Neural progenitor cell (in vitro differentiated cells): ENCODE measurements around the gene CARD8. TPM values are rescaled to one million over a fixed set of nuclear protein-coding genes. Genes with fewer than 3 reads are reported as not detected.
"Not testable (repeated sequence)": the region's sequence is repeated elsewhere in the genome, so short reads cannot be mapped to it uniquely, and the experiment has no call there.

Source experiments
- DNase-seq: peaks from one replicate; pipeline ENCODE4 v3.0.0-alpha.2; 2016; ENCODE audit warnings: low spot score
- H2AFZ ChIP-seq: fragments of 200-600 bp; sonication (generic); replicated peaks from 2 replicates; pipeline ENCODE4 v1.6.1; 2016; ENCODE audit warnings: antibody characterized with exemption
- H3F3A ChIP-seq: fragments of 200-600 bp; sonication (generic); 2 replicates; pipeline ENCODE4 v1.6.1; 2016; ENCODE audit warnings: antibody characterized with exemption, low read depth
- H3K27ac ChIP-seq: fragments of 200-600 bp; sonication (generic); 2 replicates; pipeline ENCODE4 v1.5.1; 2016; ENCODE audit warnings: mild to moderate bottlenecking
- H3K27me3 ChIP-seq: fragments of 200-600 bp; sonication (generic); 2 replicates; pipeline ENCODE4 v1.6.1; 2016; ENCODE audit warnings: mild to moderate bottlenecking, moderate library complexity
- H3K36me3 ChIP-seq: fragments of 200-600 bp; sonication (generic); 2 replicates; pipeline ENCODE4 v1.5.1; 2016
- H3K4me1 ChIP-seq: fragments of 200-600 bp; sonication (generic); 2 replicates; pipeline ENCODE4 v1.6.1; 2016; ENCODE audit warnings: mixed run types
- H3K4me2 ChIP-seq: fragments of 200-600 bp; sonication (generic); 2 replicates; pipeline ENCODE4 v1.6.1; 2016
- H3K4me3 ChIP-seq: fragments of 200-600 bp; sonication (generic); 2 replicates; pipeline ENCODE4 v1.5.1; 2016
- H3K79me2 ChIP-seq: fragments of 200-600 bp; sonication (generic); 2 replicates; pipeline ENCODE4 v1.6.1; 2016; ENCODE audit warnings: low read depth
- H3K9ac ChIP-seq: fragments of 200-600 bp; sonication (generic); 2 replicates; pipeline ENCODE4 v1.6.1; 2016
- H3K9me3 ChIP-seq: fragments of 200-600 bp; sonication (generic); 2 replicates; pipeline ENCODE4 v1.5.1; 2016; ENCODE audit warnings: low read depth
- H4K20me1 ChIP-seq: fragments of 200-600 bp; sonication (generic); 2 replicates; pipeline ENCODE4 v1.6.1; 2016; ENCODE audit warnings: low read depth
- H3K27ac Mint-ChIP-seq: 3 replicates; pipeline ENCODE4 v1.8.0; 2021; ENCODE audit warnings: mixed read lengths
- H3K27me3 Mint-ChIP-seq: 2 replicates; pipeline ENCODE4 v1.8.0; 2022; ENCODE audit warnings: low read depth, mild to moderate bottlenecking, inconsistent platforms, moderate library complexity, mixed read lengths; ENCODE audit not compliant: insufficient read depth
- H3K36me3 Mint-ChIP-seq: 3 replicates; pipeline ENCODE4 v1.8.0; 2021; ENCODE audit warnings: mixed read lengths
- H3K4me1 Mint-ChIP-seq: 3 replicates; pipeline ENCODE4 v1.8.0; 2021; ENCODE audit warnings: mixed read lengths
- H3K4me3 Mint-ChIP-seq: 3 replicates; pipeline ENCODE4 v1.8.0; 2021; ENCODE audit warnings: mild to moderate bottlenecking, moderate library complexity, mixed read lengths
- H3K9me3 Mint-ChIP-seq: 3 replicates; pipeline ENCODE4 v1.8.0; 2020; ENCODE audit warnings: mixed read lengths
- CTCF ChIP-seq: fragments of 200-600 bp; sonication (generic); IDR thresholded peaks from 2 replicates; pipeline ENCODE4 v1.5.1; 2017; ENCODE audit warnings: antibody characterized with exemption, mild to moderate bottlenecking
- EZH2 ChIP-seq: fragments of 200-600 bp; sonication (generic); IDR thresholded peaks from 2 replicates; pipeline ENCODE4 v1.6.1; 2017; ENCODE audit warnings: antibody characterized with exemption, mild to moderate bottlenecking, moderate library complexity
- EZH2phosphoT487 ChIP-seq: fragments of 200-600 bp; sonication (generic); IDR thresholded peaks from 2 replicates; pipeline ENCODE4 v1.6.1; 2017; ENCODE audit warnings: antibody characterized with exemption
- total RNA-seq: library from RNA; depleted of rRNA; stranded (reverse); fragments of >200 nt; gene quantifications from 2 replicates; pipeline ENCODE4 v1.2.3, GENCODE V29; 2015; ENCODE audit warnings: low replicate concordance

Gene CARD8
- total RNA-seq, 1 donor from 2014 or later, result 59.7 TPM

DNA sequence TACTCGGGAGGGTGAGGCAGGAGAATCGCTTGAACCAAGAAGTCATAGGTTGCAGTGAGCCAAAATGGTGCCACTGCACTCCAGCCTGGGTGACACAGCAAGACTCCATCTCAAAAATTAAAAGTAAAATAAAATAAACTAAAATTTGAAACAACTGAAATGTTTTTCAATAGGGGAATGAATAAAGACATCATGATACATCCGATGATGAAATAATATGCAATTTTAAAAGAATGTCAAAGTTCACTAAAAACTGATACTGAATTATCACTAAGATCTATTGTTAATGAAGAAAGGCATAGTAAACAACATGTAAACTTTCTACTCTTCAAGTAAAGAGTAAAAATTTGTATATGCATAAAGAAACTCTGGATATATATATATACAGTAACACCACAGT, 8.5 kb downstream of the CARD8 start:
- H4K20me1 ChIP-seq, result no peaks in the 10 kb centered on the region
- H3K79me2 ChIP-seq, result no peaks in the 10 kb centered on the region
- H3F3A ChIP-seq, result peaks cover 10% of the 10 kb centered on the region
- H3K27me3 ChIP-seq, result no peaks in the 10 kb centered on the region
- DNase-seq, result no peak
- H2AFZ ChIP-seq, result no peak overlapping the region
- H3K9ac ChIP-seq, result no peak overlapping the region
- Mint-ChIP-seq H3K27me3 (no peaks in the 10 kb centered on the region), H3K4me1 (peaks cover 9% of the 10 kb centered on the region), H3K36me3 (peaks cover 37% of the 10 kb centered on the region), H3K27ac (no peak overlapping the region), H3K4me3 (no peak overlapping the region), H3K9me3 (no peaks in the 10 kb centered on the region)
- no peak overlapping the region for H3K27ac ChIP-seq
- peaks cover 12% of the 10 kb centered on the region for H3K36me3 ChIP-seq
- TF ChIP-seq EZH2phosphoT487 (no peak), CTCF (no peak), EZH2 (no peak)
- H3K4me1 ChIP-seq, result no peaks in the 10 kb centered on the region
- H3K9me3 ChIP-seq, result no peaks in the 10 kb centered on the region
- no peak overlapping the region for H3K4me2 ChIP-seq
- no peak overlapping the region for H3K4me3 ChIP-seq

DNA sequence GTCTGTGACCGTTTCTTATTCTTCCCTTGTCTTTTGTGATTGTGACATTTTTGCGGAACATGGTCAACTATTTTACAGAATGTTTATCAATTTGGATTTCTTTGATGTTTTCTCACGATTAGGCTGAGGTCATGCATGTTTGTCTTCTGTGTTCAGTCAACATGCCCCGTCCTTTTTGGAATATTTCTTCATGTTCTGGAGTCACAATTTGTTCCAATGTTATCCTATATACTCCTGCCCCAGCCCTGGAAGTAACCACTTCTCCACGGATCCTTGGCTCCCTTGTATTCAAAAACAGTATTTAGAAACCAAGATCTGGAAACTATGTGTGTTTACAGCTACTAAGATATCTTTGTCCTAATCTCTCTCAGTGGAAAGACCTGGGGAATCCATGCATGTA, 9.6 kb downstream of the CARD8 start:
- no peaks in the 10 kb centered on the region for H3K9me3 Mint-ChIP-seq
- peaks cover 7% of the 10 kb centered on the region for H3K4me1 Mint-ChIP-seq
- H3K4me3 Mint-ChIP-seq, result no peak overlapping the region
- Histone ChIP-seq H3K9ac (no peak overlapping the region), H3K27ac (no peak overlapping the region), H4K20me1 (no peaks in the 10 kb centered on the region), H3K27me3 (no peaks in the 10 kb centered on the region), H3K79me2 (no peaks in the 10 kb centered on the region), H3K4me2 (no peak overlapping the region), H3K9me3 (no peaks in the 10 kb centered on the region), H2AFZ (no peak overlapping the region), H3K4me3 (no peak overlapping the region), H3K36me3 (peaks cover 12% of the 10 kb centered on the region), H3F3A (peaks cover 10% of the 10 kb centered on the region), H3K4me1 (no peaks in the 10 kb centered on the region)
- no peak for DNase-seq
- H3K27ac Mint-ChIP-seq, result no peak overlapping the region
- H3K27me3 Mint-ChIP-seq, result no peaks in the 10 kb centered on the region
- no peak for TF ChIP-seq EZH2phosphoT487
- no peak for TF ChIP-seq CTCF
- TF ChIP-seq EZH2, result no peak
- peaks cover 38% of the 10 kb centered on the region for H3K36me3 Mint-ChIP-seq

GRCh38 chr19:48244281-48244680, 11.4 kb downstream of the CARD8 start:
- Histone ChIP-seq H3K9ac (no peak overlapping the region), H3K4me1 (no peaks in the 10 kb centered on the region), H2AFZ (no peak overlapping the region), H3K4me3 (no peak overlapping the region), H3F3A (peaks cover 5% of the 10 kb centered on the region), H3K36me3 (peaks cover 12% of the 10 kb centered on the region), H3K79me2 (no peaks in the 10 kb centered on the region), H3K27me3 (no peaks in the 10 kb centered on the region), H3K27ac (no peak overlapping the region), H3K4me2 (no peak overlapping the region), H3K9me3 (no peaks in the 10 kb centered on the region), H4K20me1 (no peaks in the 10 kb centered on the region)
- DNase-seq, result no peak
- H3K36me3 Mint-ChIP-seq, result peaks cover 45% of the 10 kb centered on the region
- no peaks in the 10 kb centered on the region for H3K27me3 Mint-ChIP-seq
- TF ChIP-seq EZH2phosphoT487, result no peak
- TF ChIP-seq EZH2, result no peak
- TF ChIP-seq CTCF, result no peak
- no peak overlapping the region for H3K27ac Mint-ChIP-seq
- H3K4me1 Mint-ChIP-seq, result peaks cover 4% of the 10 kb centered on the region
- H3K9me3 Mint-ChIP-seq, result no peaks in the 10 kb centered on the region
- no peak overlapping the region for H3K4me3 Mint-ChIP-seq

DNA sequence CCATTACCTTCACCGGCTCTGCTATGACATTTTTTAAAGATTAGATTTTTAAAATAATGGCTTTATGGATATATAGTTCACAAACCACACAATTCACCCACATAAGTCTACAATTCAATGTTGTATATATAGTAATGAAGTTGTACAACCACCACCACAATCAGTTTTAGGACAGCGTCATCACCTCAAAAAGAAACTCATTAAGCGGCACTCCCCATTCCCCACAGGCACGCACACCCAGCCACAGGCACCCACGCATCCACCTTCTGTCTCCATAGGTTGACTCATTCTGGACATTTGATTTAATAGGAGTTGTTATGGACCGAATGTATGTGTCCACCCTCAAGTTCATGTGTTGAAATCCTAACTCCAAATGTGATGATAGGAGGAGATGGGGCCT, 13.9 kb downstream of the CARD8 start:
- H3K4me1 ChIP-seq, H3K27ac ChIP-seq, H3K36me3 ChIP-seq, H3K4me3 Mint-ChIP-seq, H3K4me1 Mint-ChIP-seq, H3K27me3 Mint-ChIP-seq, H3K79me2 ChIP-seq, DNase-seq, H3F3A ChIP-seq, H3K27ac Mint-ChIP-seq, H2AFZ ChIP-seq, H3K9ac ChIP-seq, H4K20me1 ChIP-seq, H3K4me2 ChIP-seq, H3K27me3 ChIP-seq, H3K9me3 Mint-ChIP-seq, H3K9me3 ChIP-seq, H3K4me3 ChIP-seq: not testable (repeated sequence)
- peaks cover 48% of the 10 kb centered on the region for H3K36me3 Mint-ChIP-seq
